BLaER1 treated with 17β-estradiol and CSF1 and Interleukin-3, amounts not matched to agents 10 nM and 100 nM (cell line): ENCODE data around the gene SH3RF1.

Experiments
- H3K27ac ChIP-seq, 11 experiments: shearing (Covaris generic); formaldehyde crosslinking; 2 replicates each; pipeline ENCODE4 v1.8.1; 2022
- H3K27me3 ChIP-seq, 11 experiments: shearing (Covaris generic); formaldehyde crosslinking; 2 replicates each; pipeline ENCODE4 v1.8.1; 2022
- H3K36me3 ChIP-seq, 11 experiments: shearing (Covaris generic); formaldehyde crosslinking; 2 replicates each; pipeline ENCODE4 v1.8.1; 2022
- H3K4me1 ChIP-seq, 10 experiments: shearing (Covaris generic); formaldehyde crosslinking; 2 replicates each; pipeline ENCODE4 v1.8.1; 2022
- H3K4me2 ChIP-seq, 11 experiments: shearing (Covaris generic); formaldehyde crosslinking; 2 replicates each; pipeline ENCODE4 v1.8.1; 2022
- H3K4me3 ChIP-seq, 10 experiments: shearing (Covaris generic); formaldehyde crosslinking; 2 replicates each; pipeline ENCODE4 v1.8.1; 2022
- H3K9ac ChIP-seq, 11 experiments: shearing (Covaris generic); formaldehyde crosslinking; 2 replicates each; pipeline ENCODE4 v1.8.1; 2022
- H3K9me3 ChIP-seq, 11 experiments: shearing (Covaris generic); formaldehyde crosslinking; replicated peaks in 1 of 11; 2 replicates each; pipeline ENCODE4 v1.8.1; 2022
- H4K20me1 ChIP-seq, 11 experiments: shearing (Covaris generic); formaldehyde crosslinking; 2 replicates each; pipeline ENCODE4 v1.8.1; 2022
- Cebpa-rat ChIP-seq, 11 experiments: shearing (Covaris generic); IDR thresholded peaks; 2 replicates each; pipeline ENCODE4 v1.8.1; 2022

SH3RF1 gene

DNA sequence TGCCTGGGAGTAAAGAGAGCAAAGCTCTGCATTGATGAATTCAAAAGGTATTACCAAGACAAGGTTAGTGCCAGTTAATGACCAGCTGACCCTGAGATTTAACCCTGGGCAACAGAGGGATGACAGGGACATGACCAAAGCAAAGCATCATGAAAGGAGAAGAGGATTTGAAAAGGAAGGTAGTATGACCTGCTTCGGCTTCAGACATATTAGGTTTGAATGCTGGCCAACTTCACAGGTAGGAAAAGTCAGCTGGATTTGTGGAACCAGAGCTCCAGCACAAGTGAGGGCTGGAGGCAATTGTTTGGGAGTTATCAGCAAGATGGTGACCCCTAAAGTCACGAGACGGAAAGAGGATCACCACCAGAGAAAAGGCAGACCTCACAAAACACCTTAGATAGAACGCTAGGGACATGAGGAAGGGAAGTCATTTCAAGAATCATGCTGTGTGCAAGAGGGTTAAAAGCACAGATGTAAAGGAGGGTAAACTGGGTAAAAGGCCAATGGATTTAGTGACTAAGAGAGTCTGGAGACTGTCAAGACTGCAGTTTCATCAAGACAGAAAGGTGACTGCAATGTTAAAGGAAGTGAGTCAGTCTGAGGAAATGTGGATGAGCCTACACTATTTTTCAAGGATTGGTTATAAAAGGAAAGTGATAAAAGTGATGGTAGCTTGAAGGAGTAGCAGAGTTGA lies 45.6 kb downstream of the SH3RF1 start:
- Histone ChIP-seq H3K9ac (no peak overlapping the region), H3K27me3 (no peaks in the 10 kb centered on the region), H3K27ac (peak overlapping the region in 8 of 11 experiments; percentile 15 to 69 (median 40); a peak in 12 of 22 replicates), H4K20me1 (peaks cover 0 to 99% (median 10%) of the 10 kb centered on the region in 11 experiments; a peak in 13 of 22 replicates), H3K4me2 (peak overlapping the region; percentile 14 to 80 (median 56); a peak in 20 of 22 replicates), H3K4me1 (peaks cover 32 to 73% (median 52%) of the 10 kb centered on the region in 10 experiments), H3K4me3 (0 out of 20 replicates have a peak overlapping the region, but pooled peaks of 1 of the 10 experiments have one; percentile 12), H3K9me3 (peaks cover 0 to 6% (median 4%) of the 10 kb centered on the region in 11 experiments; a peak in 4 of 22 replicates), H3K36me3 (peaks cover 3 to 56% (median 20%) of the 10 kb centered on the region in 11 experiments; a peak in 17 of 22 replicates)
- no peak for TF ChIP-seq Cebpa-rat (IDR thresholded peaks at IDR 0.05)

DNA sequence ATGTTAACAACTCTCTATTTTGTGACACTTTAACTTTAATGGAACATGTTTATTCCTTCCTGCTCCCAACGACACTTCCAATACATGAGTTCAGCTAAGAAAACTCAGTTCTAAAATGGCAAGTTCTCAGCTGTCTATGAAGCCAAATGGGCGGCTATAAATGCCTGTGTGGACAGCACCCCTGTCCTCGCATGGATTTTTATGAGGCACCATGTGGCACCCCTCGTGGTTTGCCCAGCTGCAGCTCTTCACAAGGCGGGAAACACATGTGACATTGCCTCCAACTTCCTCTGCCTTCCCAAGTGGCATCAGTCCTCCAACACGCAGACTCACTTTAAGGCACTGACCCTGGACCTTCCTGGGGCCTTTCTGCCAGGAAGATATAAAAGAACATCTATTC lies 48.0 kb downstream of the SH3RF1 start:
- no peak overlapping the region for H3K4me3 ChIP-seq

DNA sequence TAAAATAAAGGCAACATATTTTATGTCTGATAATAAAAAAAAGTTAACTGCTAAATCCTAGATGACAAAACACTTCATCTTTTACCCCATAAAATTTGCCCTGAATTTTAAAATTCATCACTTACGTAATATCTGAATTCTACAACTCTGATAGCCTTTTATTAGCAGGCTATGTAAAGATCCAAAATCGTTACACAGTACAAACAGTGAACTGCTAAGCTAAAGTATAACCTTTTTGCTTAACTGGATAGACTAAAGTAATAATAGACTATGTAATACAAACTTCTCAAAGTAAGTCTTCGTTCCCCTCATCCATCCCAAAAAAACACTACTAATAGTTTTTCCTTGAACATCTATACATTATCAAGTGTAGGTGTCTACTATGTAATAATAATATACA lies 49.1 kb downstream of the SH3RF1 start:
- Histone ChIP-seq H3K27me3 (no peaks in the 10 kb centered on the region), H3K4me2 (no peak overlapping the region), H4K20me1 (peaks cover 0 to 88% (median 9%) of the 10 kb centered on the region in 11 experiments; a peak in 10 of 22 replicates), H3K4me1 (peaks cover 34 to 55% (median 43%) of the 10 kb centered on the region in 10 experiments), H3K4me3 (no peak overlapping the region), H3K9me3 (peaks cover 0 to 6% (median 4%) of the 10 kb centered on the region in 11 experiments; a peak in 4 of 22 replicates), H3K9ac (no peak overlapping the region), H3K27ac (no peak overlapping the region), H3K36me3 (peaks cover under 1 to 42% (median 15%) of the 10 kb centered on the region in 11 experiments; a peak in 16 of 22 replicates)
- no peak for TF ChIP-seq Cebpa-rat (IDR thresholded peaks at IDR 0.05)

More for the DNA sequence above, 48.0 kb downstream of the SH3RF1 start:
- 0 out of 22 replicates have a peak overlapping the region, but pooled peaks of 1 of the 11 experiments have one; percentile 27 for H3K27ac ChIP-seq
- peaks cover 0 to 93% (median 9%) of the 10 kb centered on the region in 11 experiments; a peak in 12 of 22 replicates for H4K20me1 ChIP-seq
- H3K9ac ChIP-seq = no peak overlapping the region
- peak overlapping the region; percentile 25 to 79 (median 54) for H3K4me2 ChIP-seq
- no peak for TF ChIP-seq Cebpa-rat (IDR thresholded peaks at IDR 0.05)
- peaks cover 3 to 43% (median 13%) of the 10 kb centered on the region in 11 experiments; a peak in 16 of 22 replicates for H3K36me3 ChIP-seq
- peaks cover 0 to 6% (median 4%) of the 10 kb centered on the region in 11 experiments; a peak in 4 of 22 replicates for H3K9me3 ChIP-seq
- H3K4me1 ChIP-seq = peaks cover 32 to 55% (median 42%) of the 10 kb centered on the region in 10 experiments
- H3K27me3 ChIP-seq = no peaks in the 10 kb centered on the region

DNA sequence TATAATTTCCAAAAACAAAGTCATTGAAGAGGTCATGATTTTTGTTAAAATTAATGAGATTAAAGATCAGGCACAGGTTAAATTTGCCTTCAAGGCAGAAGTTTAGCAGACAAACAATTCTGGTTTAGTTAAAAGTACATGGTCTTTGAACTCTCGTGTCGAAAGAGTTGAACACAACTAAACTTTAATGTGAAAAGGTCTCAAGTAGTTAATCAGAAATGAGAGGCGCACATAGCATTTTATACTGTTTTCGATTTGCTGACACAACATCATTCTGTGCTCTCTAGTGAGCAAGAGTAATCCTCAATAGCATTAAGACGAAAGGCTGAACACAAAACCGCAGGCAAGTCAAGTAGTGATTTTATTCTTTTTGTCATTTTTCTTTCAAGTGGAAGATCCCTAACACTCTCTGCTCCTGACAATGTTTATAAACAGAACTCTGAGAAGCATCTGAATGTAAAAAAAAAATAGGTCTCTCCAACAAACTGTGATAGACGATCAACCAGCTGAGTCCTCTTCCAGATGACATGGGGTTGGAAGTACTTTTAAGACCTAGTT lies 49.8 kb downstream of the SH3RF1 start:
- Histone ChIP-seq H3K27ac (no peak overlapping the region), H3K27me3 (no peaks in the 10 kb centered on the region)

DNA sequence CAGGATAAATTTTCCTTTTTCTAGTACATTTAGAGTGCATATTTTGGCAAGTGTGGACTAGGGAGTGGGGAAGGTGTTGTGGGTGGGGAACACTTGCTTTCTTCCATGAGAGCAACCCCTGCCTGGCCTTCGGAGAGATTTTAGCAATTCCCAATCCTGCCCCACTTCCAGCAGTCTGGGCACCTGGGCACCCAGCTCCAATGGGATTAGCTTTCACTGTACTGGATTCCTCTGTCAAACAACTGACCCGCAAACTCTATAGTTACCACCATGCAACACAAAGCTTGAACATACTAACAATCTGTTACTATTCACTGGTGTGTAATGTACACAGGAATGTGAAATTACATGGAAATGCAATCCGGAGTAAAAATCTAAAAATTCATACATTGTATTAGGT lies 50.3 kb downstream of the SH3RF1 start:
- peaks cover 0 to 77% (median 9%) of the 10 kb centered on the region in 11 experiments; a peak in 9 of 22 replicates for H4K20me1 ChIP-seq
- no peak overlapping the region for H3K9ac ChIP-seq
- TF ChIP-seq Cebpa-rat (IDR thresholded peaks at IDR 0.05) = no peak
- no peak overlapping the region for H3K4me3 ChIP-seq
- H3K4me2 ChIP-seq = no peak overlapping the region
- H3K36me3 ChIP-seq = peaks cover 0 to 34% (median 13%) of the 10 kb centered on the region in 11 experiments; a peak in 12 of 22 replicates
- H3K9me3 ChIP-seq = peaks cover 0 to 6% (median 4%) of the 10 kb centered on the region in 11 experiments; a peak in 4 of 22 replicates
- peaks cover 35 to 53% (median 44%) of the 10 kb centered on the region in 10 experiments for H3K4me1 ChIP-seq
- no peak overlapping the region for H3K27ac ChIP-seq
- no peaks in the 10 kb centered on the region for H3K27me3 ChIP-seq

More for the DNA sequence above, 49.8 kb downstream of the SH3RF1 start:
- H4K20me1 ChIP-seq = peaks cover 0 to 81% (median 9%) of the 10 kb centered on the region in 11 experiments; a peak in 10 of 22 replicates
- no peak overlapping the region for H3K4me3 ChIP-seq
- TF ChIP-seq Cebpa-rat (IDR thresholded peaks at IDR 0.05) = no peak
- H3K9me3 ChIP-seq = peaks cover 0 to 6% (median 4%) of the 10 kb centered on the region in 11 experiments; a peak in 4 of 22 replicates
- H3K4me2 ChIP-seq = no peak overlapping the region
- H3K4me1 ChIP-seq = peaks cover 35 to 53% (median 44%) of the 10 kb centered on the region in 10 experiments
- peaks cover 0 to 35% (median 13%) of the 10 kb centered on the region in 11 experiments; a peak in 13 of 22 replicates for H3K36me3 ChIP-seq
- H3K9ac ChIP-seq = no peak overlapping the region

DNA sequence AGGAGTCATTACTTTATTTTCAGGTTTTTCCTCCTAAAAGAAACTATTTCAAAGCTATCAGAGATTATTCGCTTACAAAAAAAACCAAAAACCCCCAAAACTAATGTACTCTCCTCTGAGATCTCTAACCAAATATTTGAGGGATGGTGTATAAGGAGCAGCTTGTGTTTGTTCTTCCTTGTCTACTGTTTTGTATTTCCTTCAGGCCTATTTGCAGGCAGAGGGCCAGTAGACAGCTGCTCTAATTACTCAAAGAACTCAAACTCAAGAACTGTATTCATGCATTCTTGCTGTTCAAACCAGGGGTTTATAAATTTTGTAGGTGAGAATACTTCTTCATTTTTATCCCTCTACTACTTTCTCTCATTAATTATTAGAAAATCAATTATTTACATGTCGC lies 51.3 kb downstream of the SH3RF1 start:
- Histone ChIP-seq H3K9ac (no peak overlapping the region), H3K27ac (no peak overlapping the region), H3K27me3 (no peaks in the 10 kb centered on the region), H4K20me1 (peaks cover 0 to 66% (median 9%) of the 10 kb centered on the region in 11 experiments; a peak in 7 of 22 replicates), H3K4me3 (no peak overlapping the region), H3K36me3 (peaks cover 0 to 34% (median 18%) of the 10 kb centered on the region in 11 experiments; a peak in 16 of 22 replicates), H3K4me2 (no peak overlapping the region), H3K9me3 (peaks cover 2 to 12% (median 5%) of the 10 kb centered on the region in 11 experiments; a peak in 15 of 22 replicates), H3K4me1 (peaks cover 27 to 50% (median 42%) of the 10 kb centered on the region in 10 experiments)
- TF ChIP-seq Cebpa-rat (IDR thresholded peaks at IDR 0.05) = no peak

DNA sequence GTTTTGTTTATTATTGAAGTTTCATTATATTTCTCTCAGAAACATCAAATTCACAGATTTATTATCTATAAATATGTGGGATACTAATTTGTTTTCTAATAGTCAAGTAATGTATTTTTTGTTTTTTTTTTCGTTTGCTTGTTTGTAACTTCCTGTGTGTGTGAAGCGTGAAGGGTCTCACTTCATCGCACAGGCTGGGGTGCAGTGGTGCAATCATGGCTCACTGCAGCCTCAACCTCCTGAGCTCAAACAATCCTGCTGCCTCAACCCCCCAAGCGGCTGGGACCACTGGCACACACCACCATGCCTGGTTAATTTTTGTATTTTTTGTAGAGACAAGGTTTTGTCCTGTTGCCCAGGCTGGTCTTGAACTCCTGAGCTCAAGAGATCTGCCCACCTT lies 55.1 kb downstream of the SH3RF1 start:
- H3K4me3 ChIP-seq = peak overlapping the region in 3 of 10 experiments; percentile 15 to 29 (median 15); a peak in 1 of 20 replicates
- peaks cover 11 to 31% (median 25%) of the 10 kb centered on the region in 10 experiments for H3K4me1 ChIP-seq
- peak overlapping the region; percentile 52 to 84 (median 72) for H3K4me2 ChIP-seq
- peak overlapping the region in 9 of 11 experiments; percentile 37 to 83 (median 73); a peak in 18 of 22 replicates for H3K27ac ChIP-seq
- H4K20me1 ChIP-seq = peaks cover 0 to 29% (median 7%) of the 10 kb centered on the region in 11 experiments; a peak in 6 of 22 replicates
- TF ChIP-seq Cebpa-rat (IDR thresholded peaks at IDR 0.05) = peak in 8 of 11 experiments; percentile 39 to 88 (median 74); a peak in 14 of 22 replicates
- peaks cover 22 to 34% (median 28%) of the 10 kb centered on the region in 11 experiments for H3K9me3 ChIP-seq
- peaks cover 9 to 43% (median 25%) of the 10 kb centered on the region in 11 experiments; a peak in 21 of 22 replicates for H3K36me3 ChIP-seq
- H3K27me3 ChIP-seq = no peaks in the 10 kb centered on the region
- peak overlapping the region in 6 of 11 experiments; percentile 28 to 57 (median 43); a peak in 9 of 22 replicates for H3K9ac ChIP-seq

DNA sequence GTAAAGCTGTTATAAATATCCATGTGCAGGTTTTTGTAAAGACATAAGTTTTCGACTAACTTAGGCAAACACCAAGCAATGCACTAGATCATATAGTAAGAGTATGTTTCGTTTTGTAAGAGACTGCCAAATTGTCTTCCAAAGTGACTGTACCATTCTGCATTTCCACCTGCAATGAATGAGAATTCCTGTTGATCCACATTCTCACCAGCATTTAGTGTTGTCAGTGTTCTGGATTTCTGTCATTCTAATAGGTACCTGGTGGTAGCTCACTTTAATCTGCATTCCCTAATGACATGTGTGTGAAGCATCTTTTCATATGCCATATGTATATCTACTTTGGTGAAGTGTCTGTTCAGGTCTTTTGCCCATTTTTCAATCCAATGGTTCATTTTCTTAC lies 57.8 kb downstream of the SH3RF1 start:
- H3K36me3 ChIP-seq = peaks cover 11 to 57% (median 40%) of the 10 kb centered on the region in 11 experiments; a peak in 21 of 22 replicates
- no peak overlapping the region for H3K27ac ChIP-seq
- no peak overlapping the region for H3K9ac ChIP-seq
- no peak for TF ChIP-seq Cebpa-rat (IDR thresholded peaks at IDR 0.05)
- H3K4me3 ChIP-seq = no peak overlapping the region
- H3K4me1 ChIP-seq = peaks cover 13 to 31% (median 23%) of the 10 kb centered on the region in 10 experiments
- no peak overlapping the region for H3K4me2 ChIP-seq
- H3K27me3 ChIP-seq = no peaks in the 10 kb centered on the region
- H3K9me3 ChIP-seq = peaks cover 22 to 34% (median 28%) of the 10 kb centered on the region in 11 experiments
- peaks cover 0 to 28% (median 0%) of the 10 kb centered on the region in 11 experiments; a peak in 6 of 22 replicates for H4K20me1 ChIP-seq
